ENCODE measurements around the gene HLA-DPA1.

Gene HLA-DPA1

DNA sequence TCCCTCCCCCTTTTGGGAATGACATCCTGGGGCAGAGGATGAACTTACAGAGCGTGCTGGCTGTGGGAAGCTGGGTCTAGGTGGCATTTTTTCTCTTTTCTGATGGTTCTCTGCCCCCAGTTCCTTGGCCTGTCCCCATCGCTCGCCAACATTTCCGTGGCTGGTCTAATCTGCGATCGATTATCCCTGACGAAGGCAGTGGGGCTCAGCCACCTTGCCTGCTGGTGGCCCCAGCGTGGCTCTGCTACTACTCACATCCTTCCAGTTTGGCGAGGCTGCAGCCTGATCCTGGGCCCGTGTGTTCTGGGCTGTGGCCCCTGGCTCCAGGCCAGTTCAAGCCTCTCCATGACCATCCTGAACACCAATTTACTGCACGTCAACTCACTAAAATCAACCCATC, 57.7 kb downstream of the HLA-DPA1 start:
- H3K4me2 ChIP-seq (ENCODE audit: insufficient read depth, low read length), result no peak overlapping the region
- no peaks in the 10 kb centered on the region for H3K79me2 ChIP-seq (ENCODE audit: insufficient read depth, low read length)
- H3K4me1 ChIP-seq (ENCODE audit: insufficient read depth, low read length), result peaks cover 6% of the 10 kb centered on the region; the same call in 1 of the 2 replicates
- ATAC-seq (ENCODE audit: insufficient read depth, low read depth) (no peak), DNase-seq (no peak)
- peaks cover 50% of the 10 kb centered on the region for H3K27me3 ChIP-seq (ENCODE audit: insufficient read depth, low read length, poor library complexity)
- H3K9ac ChIP-seq (ENCODE audit: low read depth, low read length), result no peak overlapping the region
- H3K27ac ChIP-seq (ENCODE audit: low read length), result no peak overlapping the region
- H2AFZ ChIP-seq (ENCODE audit: low read depth, low read length), result no peak overlapping the region
- no peak for TF ChIP-seq CTCF (IDR thresholded peaks at IDR 0.05; ENCODE audit: borderline replicate concordance, extremely low read depth, low read length, poor library complexity, severe bottlenecking)
- no peak overlapping the region for H3K4me3 ChIP-seq (ENCODE audit: low read depth in 1 of 2, low read length in 2 of 2)
- no peaks in the 10 kb centered on the region for H4K20me1 ChIP-seq (ENCODE audit: insufficient read depth, low read length)
- no peaks in the 10 kb centered on the region for H3K9me3 ChIP-seq (ENCODE audit: insufficient read depth, low read length, severe bottlenecking)
- H3K36me3 ChIP-seq (ENCODE audit: insufficient read depth, low read length), result no peaks in the 10 kb centered on the region

DNA sequence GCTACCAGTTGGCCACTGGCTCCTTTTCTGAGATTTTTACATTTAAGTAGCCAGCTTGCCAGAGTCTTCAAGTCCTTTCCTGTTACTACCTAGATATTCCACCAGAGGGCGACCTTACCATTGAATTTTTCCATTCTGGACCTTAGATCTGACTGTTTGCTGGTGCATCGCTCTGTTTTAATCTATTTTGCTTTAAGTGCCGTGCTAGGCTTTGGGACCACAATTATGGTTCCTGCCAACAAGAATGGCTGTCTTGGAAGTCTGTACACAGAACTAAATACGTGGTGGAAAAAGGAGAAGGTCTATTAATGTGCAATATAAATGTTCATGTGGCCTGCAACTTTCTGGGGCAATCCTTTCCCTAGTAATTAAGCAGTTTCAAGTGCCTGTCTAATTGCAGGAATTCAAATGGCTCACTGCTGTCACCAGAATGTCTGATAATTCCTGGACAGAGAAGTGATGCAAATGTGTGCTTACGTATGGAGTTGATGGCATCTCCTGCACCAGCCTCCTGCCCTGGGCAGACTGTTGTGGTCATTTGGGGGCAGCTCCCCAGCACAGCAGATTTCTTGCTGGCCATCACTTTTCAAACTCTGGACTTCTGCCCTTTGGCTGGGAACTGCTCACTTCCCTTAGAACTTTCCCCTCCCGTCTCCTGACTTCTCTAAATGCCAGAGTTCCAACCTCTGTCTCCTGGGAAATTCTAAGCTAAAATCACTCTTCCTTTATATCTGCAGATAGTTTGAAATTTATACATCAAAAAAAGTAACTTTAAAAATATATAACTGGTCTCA, 58.4 kb downstream of the HLA-DPA1 start:
- DNase-seq (peak; percentile 61), ATAC-seq (ENCODE audit: insufficient read depth, low read depth) (peak; percentile 75)
- peaks cover 6% of the 10 kb centered on the region; the same call in 1 of the 2 replicates for H3K4me1 ChIP-seq (ENCODE audit: insufficient read depth, low read length)
- TF ChIP-seq EZH2 (IDR thresholded peaks at IDR 0.05; ENCODE audit: borderline replicate concordance, low read depth, low read length, severe bottlenecking) (no peak), CTCF (IDR thresholded peaks at IDR 0.05; ENCODE audit: borderline replicate concordance, extremely low read depth, low read length, poor library complexity, severe bottlenecking) (peak; percentile 84)
- no peaks in the 10 kb centered on the region for H3K79me2 ChIP-seq (ENCODE audit: insufficient read depth, low read length)
- H3K27ac ChIP-seq (ENCODE audit: low read length), result no peak overlapping the region
- no peak overlapping the region for H3K4me2 ChIP-seq (ENCODE audit: insufficient read depth, low read length)
- H2AFZ ChIP-seq (ENCODE audit: low read depth, low read length), result no peak overlapping the region
- no peaks in the 10 kb centered on the region for H3K9me3 ChIP-seq (ENCODE audit: insufficient read depth, low read length, severe bottlenecking)
- H3K27me3 ChIP-seq (ENCODE audit: insufficient read depth, low read length, poor library complexity), result peaks cover 49% of the 10 kb centered on the region
- H3K4me3 ChIP-seq (ENCODE audit: low read depth in 1 of 2, low read length in 2 of 2), result no peak overlapping the region
- no peaks in the 10 kb centered on the region for H4K20me1 ChIP-seq (ENCODE audit: insufficient read depth, low read length)
- no peak overlapping the region for H3K9ac ChIP-seq (ENCODE audit: low read depth, low read length)
- no peaks in the 10 kb centered on the region for H3K36me3 ChIP-seq (ENCODE audit: insufficient read depth, low read length)

All from DND-41 (cell line).